GM19468 (cell line): ENCODE data around the gene RALY.
"Not testable (repeated sequence)": the region's sequence is repeated elsewhere in the genome, so short reads cannot be mapped to it uniquely, and the experiment has no call there.

Experiments used
- ATAC-seq: cut with Tn5 transposase; IDR thresholded peaks from one replicate; pipeline ENCODE4 v1.9.1; 2021; ENCODE audit warnings: mild to moderate bottlenecking, moderate library complexity, moderate number of reproducible peaks; ENCODE audit not compliant: unreplicated experiment; ENCODE audit errors: extremely low read depth

RALY gene

DNA sequence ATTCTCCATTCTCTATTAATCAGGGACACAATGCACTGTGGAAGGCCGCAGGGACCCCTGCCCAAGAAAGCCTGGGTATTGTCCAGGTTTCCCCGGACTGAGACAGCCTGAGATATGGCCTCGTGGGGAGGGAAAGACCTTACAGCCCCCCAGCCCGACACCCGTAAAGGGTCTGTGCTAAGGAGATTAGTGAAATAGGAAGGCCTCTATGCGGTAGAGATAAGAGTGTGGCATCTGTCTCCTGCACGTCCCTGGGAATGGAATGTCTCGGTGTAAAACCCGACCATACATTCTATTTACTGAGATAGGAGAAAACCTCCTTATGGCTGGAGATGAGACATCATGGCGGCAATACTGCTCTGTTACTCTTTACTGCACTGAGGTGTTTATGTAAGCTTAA, 134.1 kb downstream of the RALY start:
- no peak for ATAC-seq

DNA sequence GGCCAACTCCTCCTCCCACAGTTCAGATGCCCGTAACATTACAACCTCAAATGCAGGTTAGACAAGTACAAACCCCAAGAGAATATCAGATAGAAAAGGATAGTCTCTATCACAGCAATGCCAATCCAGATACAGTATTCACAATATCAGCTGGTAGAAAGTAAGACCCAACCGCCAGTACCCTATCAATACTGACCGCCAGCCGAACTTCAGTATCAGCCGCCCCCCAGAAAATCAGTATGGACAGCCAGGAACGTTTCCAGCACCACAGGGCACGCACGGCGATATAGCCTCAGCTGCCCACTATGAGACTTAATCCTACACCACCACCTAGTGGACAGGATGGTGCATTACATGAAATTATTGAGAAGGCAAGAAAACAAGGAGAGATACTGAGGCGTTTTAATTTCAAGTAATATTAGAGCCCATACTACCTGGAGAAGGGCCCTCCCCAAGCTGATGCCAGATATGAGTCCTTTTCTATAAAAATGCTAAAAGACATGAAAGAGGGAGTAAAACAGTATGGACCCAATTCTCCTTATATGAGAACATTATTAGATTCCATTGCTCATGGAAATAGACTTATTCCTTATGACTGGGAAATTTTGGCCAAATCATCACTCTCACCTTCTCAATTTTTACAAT, 135.9 kb downstream of the RALY start:
- no peak for ATAC-seq

DNA sequence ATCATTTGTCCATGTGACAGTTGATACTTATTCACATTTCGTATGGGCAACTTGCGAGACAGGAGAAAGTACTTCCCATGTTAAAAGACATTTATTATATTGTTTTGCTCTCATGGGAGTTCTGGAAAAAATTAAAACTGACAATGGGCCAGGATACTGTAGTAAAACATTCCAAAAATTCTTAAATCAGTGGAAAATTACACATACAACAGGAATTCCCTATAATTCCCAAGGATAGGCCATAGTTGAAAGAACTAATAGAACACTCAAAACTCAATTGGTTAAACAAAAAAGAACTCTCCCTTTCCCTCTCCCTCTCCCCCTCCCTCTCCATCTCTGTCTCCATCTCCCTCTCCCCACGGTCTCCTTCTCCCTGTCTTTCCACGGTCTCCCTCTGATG, 137.8 kb downstream of the RALY start:
- ATAC-seq, result no peak

DNA sequence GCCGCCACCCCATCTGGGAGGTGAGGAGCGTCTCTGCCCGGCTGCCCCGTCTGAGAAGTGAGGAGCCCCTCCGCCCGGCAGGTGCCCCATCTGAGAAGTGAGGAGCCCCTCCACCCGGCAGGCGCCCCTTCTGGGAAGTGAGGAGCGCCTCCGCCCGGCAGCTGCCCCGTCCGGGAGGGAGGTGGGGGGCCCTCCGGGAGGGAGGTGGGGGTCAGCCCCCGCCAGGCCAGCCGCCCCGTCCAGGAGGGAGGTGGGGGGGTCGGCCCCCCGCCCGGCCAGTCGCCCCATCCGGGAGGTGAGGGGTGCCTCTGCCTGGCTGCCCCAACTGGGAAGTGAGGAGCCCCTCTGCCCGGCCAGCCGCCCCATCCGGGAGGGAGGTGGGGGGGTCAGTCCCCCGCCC, 138.8 kb downstream of the RALY start:
- not testable (repeated sequence) for ATAC-seq

DNA sequence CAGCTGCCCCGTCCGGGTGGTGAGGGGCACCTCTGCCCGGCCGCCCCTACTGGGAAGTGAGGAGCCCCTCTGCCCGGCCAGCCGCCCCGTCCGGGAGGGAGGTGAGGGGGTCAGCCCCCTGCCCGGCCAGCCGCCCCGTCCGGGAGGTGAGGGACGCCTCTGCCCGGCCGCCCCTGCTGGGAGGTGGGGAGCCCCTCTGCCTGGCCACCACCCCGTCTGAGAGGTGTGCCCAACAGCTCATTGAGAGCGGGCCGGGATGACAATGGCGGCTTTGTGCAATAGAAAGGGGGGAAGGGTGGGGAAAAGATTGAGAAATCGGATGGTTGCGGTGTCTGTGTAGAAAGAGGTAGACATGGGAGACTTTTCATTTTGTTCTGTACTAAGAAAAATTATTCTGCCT, 139.2 kb downstream of the RALY start:
- ATAC-seq, result not testable (repeated sequence)

DNA sequence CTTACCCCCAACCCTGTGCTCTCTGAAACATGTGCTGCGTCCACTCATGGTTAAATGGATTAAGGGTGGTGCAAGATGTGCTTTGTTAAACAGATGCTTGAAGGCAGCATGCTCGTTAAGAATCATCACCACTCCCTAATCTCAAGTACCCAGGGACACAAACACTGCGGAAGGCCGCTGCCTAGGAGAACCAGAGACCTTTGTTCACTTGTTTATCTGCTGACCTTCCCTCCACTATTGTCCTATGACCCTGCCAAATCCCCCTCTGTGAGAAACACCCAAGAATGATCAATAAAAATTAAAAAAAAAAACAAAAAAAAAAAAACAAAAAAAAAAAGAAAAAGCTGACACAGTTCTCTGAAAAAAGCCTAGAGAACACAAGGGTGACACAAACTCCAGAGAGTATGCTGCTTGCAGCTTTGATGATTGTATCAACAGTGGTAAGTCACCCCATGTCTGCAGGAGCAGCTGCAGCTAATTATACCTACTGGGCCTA, 139.7 kb downstream of the RALY start:
- not testable (repeated sequence) for ATAC-seq
